HEK293 (cell line): Measurements from ENCODE around the gene CCDC69.

ENCODE experiments used
- CTCF ChIA-PET: fragments of 350-600 bp; formaldehyde crosslinking; extraction: SDS; loops from one replicate; lab custom pipeline; 2021; ENCODE audit warnings: antibody characterized with exemption; lab: Yijun Ruan, JAX
- POLR2A ChIA-PET: fragments of 300-600 bp; formaldehyde crosslinking; extraction: SDS; loops from one replicate; lab custom pipeline; 2020; ENCODE audit warnings: antibody characterized with exemption, inconsistent platforms; lab: Yijun Ruan, JAX
- H3K27ac ChIP-seq: fragments of 200-500 bp; sonication (Bioruptor generic); 2 replicates; pipeline ENCODE4 v1.5.1; 2014; ENCODE audit warnings: low read depth, low read length, control low read depth, inconsistent platforms; ENCODE audit errors: extremely low read depth
- H3K36me3 ChIP-seq, 2 experiments: fragments of 200-500 bp in 1 of 2; sonication (Bioruptor generic) in 1 of 2; 1 replicate in 1 of 2; 2 replicates in 1 of 2; pipeline ENCODE4 v1.5.1; 2014 to 2017; ENCODE audit warnings: inconsistent platforms in 2 of 2, low read length in 2 of 2; ENCODE audit not compliant: control insufficient read depth in 2 of 2, insufficient read depth in 1 of 2
- H3K4me1 ChIP-seq: fragments of 200-500 bp; sonication (Bioruptor generic); 2 replicates; pipeline ENCODE4 v1.5.1; 2014; ENCODE audit warnings: mild to moderate bottlenecking, low read length, inconsistent platforms; ENCODE audit not compliant: control insufficient read depth, insufficient read depth
- H3K4me3 ChIP-seq: 2 replicates; pipeline ENCODE4 v1.5.1; 2011; ENCODE audit warnings: low read depth, mild to moderate bottlenecking, control low read depth, low read length, moderate library complexity
- H3K9me3 ChIP-seq: fragments of 200-500 bp; sonication (Bioruptor generic); 2 replicates; pipeline ENCODE4 v1.5.1; 2014; ENCODE audit warnings: low read depth, low read length, inconsistent platforms; ENCODE audit not compliant: control insufficient read depth, insufficient read depth
- KLF1 ChIP-seq: fragments of 450-650 bp; formaldehyde crosslinking; IDR thresholded peaks from 2 replicates; pipeline ENCODE4 v1.5.1; 2016; ENCODE audit warnings: missing biosample characterization, missing genetic modification characterization
- KLF10 ChIP-seq: fragments of 450-650 bp; IDR thresholded peaks from 2 replicates; pipeline ENCODE4 v1.5.1; 2018; ENCODE audit warnings: missing biosample characterization, mild to moderate bottlenecking, missing genetic modification characterization
- MYNN ChIP-seq: fragments of 450-650 bp; formaldehyde crosslinking; IDR thresholded peaks from 2 replicates; pipeline ENCODE4 v1.5.1; 2016; ENCODE audit warnings: missing biosample characterization, missing genetic modification characterization, borderline replicate concordance
- PRDM1 ChIP-seq: fragments of 450-650 bp; formaldehyde crosslinking; IDR thresholded peaks from 2 replicates; pipeline ENCODE4; 2016; ENCODE audit warnings: missing biosample characterization, missing genetic modification characterization
- SP2 ChIP-seq: fragments of 450-650 bp; formaldehyde crosslinking; IDR thresholded peaks from 2 replicates; pipeline ENCODE4 v1.5.1; 2016; ENCODE audit warnings: missing biosample characterization, missing genetic modification characterization
- SP3 ChIP-seq: fragments of 450-650 bp; formaldehyde crosslinking; IDR thresholded peaks from 2 replicates; pipeline ENCODE4 v1.5.1; 2016; ENCODE audit warnings: missing biosample characterization, missing genetic modification characterization
- YY2 ChIP-seq: fragments of 450-650 bp; formaldehyde crosslinking; IDR thresholded peaks from 2 replicates; pipeline ENCODE4 v1.5.1; 2016; ENCODE audit warnings: missing biosample characterization, missing genetic modification characterization
- ZBTB20 ChIP-seq: fragments of 450-650 bp; formaldehyde crosslinking; IDR thresholded peaks from 2 replicates; pipeline ENCODE4 v1.5.1; 2016; ENCODE audit warnings: missing biosample characterization, missing genetic modification characterization
- ZFP69B ChIP-seq: fragments of 450-650 bp; formaldehyde crosslinking; IDR thresholded peaks from 2 replicates; pipeline ENCODE4 v1.5.1; 2016; ENCODE audit warnings: missing biosample characterization, missing genetic modification characterization
- ZNF112 ChIP-seq: fragments of 450-650 bp; formaldehyde crosslinking; IDR thresholded peaks from 2 replicates; pipeline ENCODE4 v1.5.0; 2017; ENCODE audit warnings: missing biosample characterization, missing genetic modification characterization
- ZNF174 ChIP-seq: fragments of 450-650 bp; formaldehyde crosslinking; IDR thresholded peaks from 2 replicates; pipeline ENCODE4 v1.5.0; 2017; ENCODE audit warnings: missing biosample characterization, mild to moderate bottlenecking, missing genetic modification characterization
- ZNF335 ChIP-seq: fragments of 450-650 bp; formaldehyde crosslinking; conservative IDR thresholded peaks from 2 replicates; pipeline ENCODE4 v1.5.1; 2016; ENCODE audit warnings: missing biosample characterization, missing genetic modification characterization
- ZNF548 ChIP-seq: fragments of 450-650 bp; formaldehyde crosslinking; IDR thresholded peaks from 2 replicates; pipeline ENCODE4 v1.5.1; 2016; ENCODE audit warnings: missing biosample characterization, missing genetic modification characterization
- ZNF549 ChIP-seq: fragments of 450-650 bp; IDR thresholded peaks from 2 replicates; pipeline ENCODE4 v1.5.1; 2018; ENCODE audit warnings: missing biosample characterization, missing genetic modification characterization, mild to moderate bottlenecking, inconsistent platforms, moderate library complexity
- ZNF791 ChIP-seq: fragments of 450-650 bp; formaldehyde crosslinking; IDR thresholded peaks from 2 replicates; pipeline ENCODE4 v1.5.1; 2016; ENCODE audit warnings: missing biosample characterization, missing genetic modification characterization
- TF ChIP-seq, protein P1 (sequence below): fragments of 450-650 bp; formaldehyde crosslinking; IDR thresholded peaks from 2 replicates; pipeline ENCODE4 v1.5.1; 2016; ENCODE audit warnings: missing biosample characterization, missing genetic modification characterization
- TF ChIP-seq, protein P2 (sequence below): fragments of 450-650 bp; formaldehyde crosslinking; conservative IDR thresholded peaks from 2 replicates; pipeline ENCODE4 v1.5.1; 2016; ENCODE audit warnings: low read depth, missing biosample characterization, missing genetic modification characterization

Gene CCDC69

DNA sequence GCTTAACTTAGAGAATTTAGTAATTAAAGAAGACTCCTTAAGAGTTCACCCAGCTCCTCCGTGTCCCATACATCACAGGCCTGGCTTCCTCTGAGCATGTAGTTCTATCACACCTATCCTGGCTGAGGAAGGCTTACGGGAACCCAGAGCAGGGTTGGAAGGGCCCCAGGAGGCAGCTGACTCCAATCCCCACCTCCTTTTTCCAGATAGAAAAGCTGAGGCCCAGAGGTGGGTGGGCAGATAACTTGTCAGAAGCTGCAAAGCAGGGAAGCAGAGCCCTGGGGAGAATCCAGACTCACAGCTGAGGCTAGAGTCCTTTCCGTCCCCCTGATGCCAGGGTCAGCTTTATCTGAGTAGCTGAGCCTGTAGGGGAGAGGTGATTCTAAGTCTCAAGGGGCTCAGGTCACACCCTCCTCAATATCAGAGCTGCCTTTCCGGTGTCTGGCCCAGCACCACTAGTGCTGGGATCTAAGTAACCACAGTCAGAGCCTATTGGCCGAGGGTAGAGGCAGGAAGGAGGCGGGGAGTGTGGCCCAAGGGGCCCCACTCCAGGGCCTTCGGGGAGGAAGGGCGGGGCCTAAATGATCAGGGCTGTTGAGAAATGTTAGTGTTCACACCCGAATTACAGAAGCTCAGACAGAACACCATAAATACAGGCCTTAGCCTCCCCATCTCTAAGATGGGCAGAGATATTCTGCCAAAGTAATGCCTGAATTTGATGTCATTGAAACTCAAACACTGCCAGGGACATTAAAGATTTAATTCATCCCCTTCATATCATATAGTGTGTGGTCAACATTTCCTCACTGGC is 9.9 kb downstream of the CCDC69 start:
- peak; percentile 68 for TF ChIP-seq KLF10
- TF ChIP-seq ZNF791 (tag by site-specific recombination) = no peak
- TF ChIP-seq SP2 (tag by site-specific recombination) = peak; percentile 51
- TF ChIP-seq KLF1 (tag by site-specific recombination) = peak; percentile 45; the same call in 1 of the 2 replicates
- TF ChIP-seq, protein P1, sequence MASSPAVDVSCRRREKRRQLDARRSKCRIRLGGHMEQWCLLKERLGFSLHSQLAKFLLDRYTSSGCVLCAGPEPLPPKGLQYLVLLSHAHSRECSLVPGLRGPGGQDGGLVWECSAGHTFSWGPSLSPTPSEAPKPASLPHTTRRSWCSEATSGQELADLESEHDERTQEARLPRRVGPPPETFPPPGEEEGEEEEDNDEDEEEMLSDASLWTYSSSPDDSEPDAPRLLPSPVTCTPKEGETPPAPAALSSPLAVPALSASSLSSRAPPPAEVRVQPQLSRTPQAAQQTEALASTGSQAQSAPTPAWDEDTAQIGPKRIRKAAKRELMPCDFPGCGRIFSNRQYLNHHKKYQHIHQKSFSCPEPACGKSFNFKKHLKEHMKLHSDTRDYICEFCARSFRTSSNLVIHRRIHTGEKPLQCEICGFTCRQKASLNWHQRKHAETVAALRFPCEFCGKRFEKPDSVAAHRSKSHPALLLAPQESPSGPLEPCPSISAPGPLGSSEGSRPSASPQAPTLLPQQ = 0 out of 2 replicates have a peak, but pooled peaks have one; percentile 32
- TF ChIP-seq, protein P2, sequence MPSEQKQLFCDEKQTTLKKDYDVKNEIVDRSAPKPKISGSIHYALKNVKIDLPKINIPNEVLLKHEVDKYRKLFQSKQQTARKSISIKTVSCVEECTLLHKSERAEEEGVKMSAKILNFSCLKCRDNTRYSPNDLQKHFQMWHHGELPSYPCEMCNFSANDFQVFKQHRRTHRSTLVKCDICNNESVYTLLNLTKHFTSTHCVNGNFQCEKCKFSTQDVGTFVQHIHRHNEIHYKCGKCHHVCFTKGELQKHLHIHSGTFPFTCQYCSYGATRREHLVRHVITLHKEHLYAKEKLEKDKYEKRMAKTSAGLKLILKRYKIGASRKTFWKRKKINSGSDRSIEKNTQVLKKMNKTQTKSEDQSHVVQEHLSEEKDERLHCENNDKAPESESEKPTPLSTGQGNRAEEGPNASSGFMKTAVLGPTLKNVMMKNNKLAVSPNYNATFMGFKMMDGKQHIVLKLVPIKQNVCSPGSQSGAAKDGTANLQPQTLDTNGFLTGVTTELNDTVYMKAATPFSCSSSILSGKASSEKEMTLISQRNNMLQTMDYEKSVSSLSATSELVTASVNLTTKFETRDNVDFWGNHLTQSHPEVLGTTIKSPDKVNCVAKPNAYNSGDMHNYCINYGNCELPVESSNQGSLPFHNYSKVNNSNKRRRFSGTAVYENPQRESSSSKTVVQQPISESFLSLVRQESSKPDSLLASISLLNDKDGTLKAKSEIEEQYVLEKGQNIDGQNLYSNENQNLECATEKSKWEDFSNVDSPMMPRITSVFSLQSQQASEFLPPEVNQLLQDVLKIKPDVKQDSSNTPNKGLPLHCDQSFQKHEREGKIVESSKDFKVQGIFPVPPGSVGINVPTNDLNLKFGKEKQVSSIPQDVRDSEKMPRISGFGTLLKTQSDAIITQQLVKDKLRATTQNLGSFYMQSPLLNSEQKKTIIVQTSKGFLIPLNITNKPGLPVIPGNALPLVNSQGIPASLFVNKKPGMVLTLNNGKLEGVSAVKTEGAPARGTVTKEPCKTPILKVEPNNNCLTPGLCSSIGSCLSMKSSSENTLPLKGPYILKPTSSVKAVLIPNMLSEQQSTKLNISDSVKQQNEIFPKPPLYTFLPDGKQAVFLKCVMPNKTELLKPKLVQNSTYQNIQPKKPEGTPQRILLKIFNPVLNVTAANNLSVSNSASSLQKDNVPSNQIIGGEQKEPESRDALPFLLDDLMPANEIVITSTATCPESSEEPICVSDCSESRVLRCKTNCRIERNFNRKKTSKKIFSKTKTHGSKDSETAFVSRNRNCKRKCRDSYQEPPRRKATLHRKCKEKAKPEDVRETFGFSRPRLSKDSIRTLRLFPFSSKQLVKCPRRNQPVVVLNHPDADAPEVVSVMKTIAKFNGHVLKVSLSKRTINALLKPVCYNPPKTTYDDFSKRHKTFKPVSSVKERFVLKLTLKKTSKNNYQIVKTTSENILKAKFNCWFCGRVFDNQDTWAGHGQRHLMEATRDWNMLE (tag by site-specific recombination) = 0 out of 2 replicates have a peak, but pooled peaks have one; percentile 20
- TF ChIP-seq ZNF112 (tag by site-specific recombination) = no peak
- 0 out of 2 replicates have a peak, but pooled peaks have one; percentile 35 for TF ChIP-seq ZNF335 (tag by site-specific recombination)
- TF ChIP-seq ZFP69B = peak; percentile 56; the same call in 1 of the 2 replicates
- peak; percentile 45; the same call in 1 of the 2 replicates for TF ChIP-seq SP3
- peak; percentile 80 for TF ChIP-seq ZBTB20 (tag by site-specific recombination)
- Histone ChIP-seq H3K27ac (no peak overlapping the region; the same call in 1 of the 2 replicates), H3K36me3 (no peaks in the 10 kb centered on the region), H3K4me3 (no peak overlapping the region), H3K9me3 (no peaks in the 10 kb centered on the region), H3K4me1 (0 out of 2 replicates have a peak, but pooled peaks cover 4% of the 10 kb centered on the region)
- POLR2A ChIA-PET = interaction anchor here (0.5 to 3.1 kb wide), 3 partner anchors 10 to 39 kb away, joined by 4 to 46 read pairs (median 9); partner anchors contain the start of genes CCDC69 and GM2A
- CTCF ChIA-PET = interaction anchor here (0.5 to 1.6 kb wide), 5 partner anchors 9 to 131 kb away, joined by 3 to 8 read pairs (median 4); no protein-coding TSS in a partner anchor

DNA sequence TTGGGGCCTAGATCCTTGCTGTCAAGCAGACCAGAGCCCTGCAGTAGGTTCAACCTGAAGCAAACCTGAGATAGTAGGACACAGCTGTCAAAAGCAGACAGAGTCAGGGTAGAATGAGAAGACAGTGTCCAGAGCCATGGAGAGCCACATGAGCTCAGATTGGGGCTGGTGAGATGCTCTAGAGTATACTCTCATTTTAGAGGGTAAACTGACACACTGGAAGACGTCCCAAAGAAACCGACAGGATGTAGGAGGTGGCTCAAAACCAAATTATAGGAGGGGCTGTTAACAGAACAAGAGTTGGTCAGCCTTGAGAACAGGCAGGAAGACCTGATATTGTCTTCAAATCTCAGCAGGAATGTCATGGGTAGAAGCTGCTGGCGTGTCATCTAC is 11.5 kb downstream of the CCDC69 start:
- Histone ChIP-seq H3K36me3 (no peaks in the 10 kb centered on the region), H3K4me3 (no peak overlapping the region), H3K4me1 (0 out of 2 replicates have a peak, but pooled peaks cover 4% of the 10 kb centered on the region), H3K9me3 (no peaks in the 10 kb centered on the region), H3K27ac (no peak overlapping the region)
- POLR2A ChIA-PET = interaction anchor here (1.3 kb wide), 1 partner anchor 11 kb away, joined by 4 read pairs; the partner anchor contains the start of gene CCDC69
- CTCF ChIA-PET = interaction anchor here (0.6 to 1.3 kb wide), 5 partner anchors 10 to 161 kb away, joined by 3 read pairs; no protein-coding TSS in a partner anchor
- TF ChIP-seq PRDM1 (tag by site-specific recombination) (no peak), ZNF549 (tag by site-specific recombination) (no peak), MYNN (tag by site-specific recombination) (no peak), ZNF548 (tag by site-specific recombination) (no peak), YY2 (no peak), ZNF174 (no peak)
